Muscle layer of duodenum (tissue), 2 donors: Measurements from ENCODE around the gene MX2.

Source experiments
- H3K27ac ChIP-seq: one replicate; pipeline ENCODE4 v1.7.0; 2013; ENCODE audit warnings: mild to moderate bottlenecking, low read length
- H3K27me3 ChIP-seq: one replicate; pipeline ENCODE4 v1.7.0; 2013; ENCODE audit warnings: low read depth, mild to moderate bottlenecking, control low read depth, low read length
- H3K36me3 ChIP-seq, 2 donors: one replicate each; pipeline ENCODE4 v1.7.0; 2013; ENCODE audit warnings: low read length in 2 of 2, control low read depth in 1 of 2, mild to moderate bottlenecking in 1 of 2; ENCODE audit not compliant: insufficient read depth in 2 of 2, control insufficient read depth in 1 of 2
- H3K4me1 ChIP-seq, 2 donors: one replicate each; pipeline ENCODE4 v1.7.0; 2013; ENCODE audit warnings: low read length in 2 of 2, mild to moderate bottlenecking in 2 of 2, control low read depth in 1 of 2, moderate library complexity in 1 of 2; ENCODE audit not compliant: insufficient read depth in 2 of 2, control insufficient read depth in 1 of 2
- H3K4me3 ChIP-seq, 2 donors: one replicate each; pipeline ENCODE4 v1.7.0; 2013; ENCODE audit warnings: low read length in 2 of 2, low read depth in 1 of 2, mild to moderate bottlenecking in 1 of 2
- H3K9me3 ChIP-seq, 2 donors: one replicate each; pipeline ENCODE4 v1.7.0; 2013; ENCODE audit warnings: low read length in 2 of 2, control low read depth in 1 of 2, mild to moderate bottlenecking in 1 of 2; ENCODE audit not compliant: control insufficient read depth in 1 of 2
- donor health status: healthy.

Gene MX2

GRCh38 chr21:41367945-41368734, 6.3 kb downstream of the MX2 start:
- peaks cover 0 to 12% of the 10 kb centered on the region in 2 donors for H3K4me1 ChIP-seq
- no peak overlapping the region for H3K4me3 ChIP-seq
- H3K27ac ChIP-seq = no peak overlapping the region
- no peaks in the 10 kb centered on the region for H3K27me3 ChIP-seq
- no peaks in the 10 kb centered on the region for H3K9me3 ChIP-seq
- no peaks in the 10 kb centered on the region for H3K36me3 ChIP-seq

- H3K27me3 ChIP-seq = no peaks in the 10 kb centered on the region
- H3K4me1 ChIP-seq = peaks cover 0 to 12% of the 10 kb centered on the region in 2 donors
- no peak overlapping the region for H3K27ac ChIP-seq
- no peaks in the 10 kb centered on the region for H3K9me3 ChIP-seq
- H3K36me3 ChIP-seq = no peaks in the 10 kb centered on the region
- H3K4me3 ChIP-seq = no peak overlapping the region
Observed at GRCh38 chr21:41368735-41369104, 6.9 kb downstream of the MX2 start.

- Histone ChIP-seq H3K27me3 (no peaks in the 10 kb centered on the region), H3K9me3 (no peaks in the 10 kb centered on the region), H3K4me1 (peaks cover 0 to 12% of the 10 kb centered on the region in 2 donors), H3K36me3 (no peaks in the 10 kb centered on the region), H3K4me3 (peak overlapping the region; percentile 30 to 47), H3K27ac (no peak overlapping the region)
Observed at GRCh38 chr21:41369105-41369919, 7.5 kb downstream of the MX2 start.

GRCh38 chr21:41369920-41370839, 8.4 kb downstream of the MX2 start:
- peak overlapping the region; percentile 30 to 37 for H3K4me3 ChIP-seq
- H3K36me3 ChIP-seq = no peaks in the 10 kb centered on the region
- H3K9me3 ChIP-seq = no peaks in the 10 kb centered on the region
- H3K27ac ChIP-seq = no peak overlapping the region
- H3K4me1 ChIP-seq = peaks cover 0 to 12% of the 10 kb centered on the region in 2 donors
- H3K27me3 ChIP-seq = no peaks in the 10 kb centered on the region

DNA sequence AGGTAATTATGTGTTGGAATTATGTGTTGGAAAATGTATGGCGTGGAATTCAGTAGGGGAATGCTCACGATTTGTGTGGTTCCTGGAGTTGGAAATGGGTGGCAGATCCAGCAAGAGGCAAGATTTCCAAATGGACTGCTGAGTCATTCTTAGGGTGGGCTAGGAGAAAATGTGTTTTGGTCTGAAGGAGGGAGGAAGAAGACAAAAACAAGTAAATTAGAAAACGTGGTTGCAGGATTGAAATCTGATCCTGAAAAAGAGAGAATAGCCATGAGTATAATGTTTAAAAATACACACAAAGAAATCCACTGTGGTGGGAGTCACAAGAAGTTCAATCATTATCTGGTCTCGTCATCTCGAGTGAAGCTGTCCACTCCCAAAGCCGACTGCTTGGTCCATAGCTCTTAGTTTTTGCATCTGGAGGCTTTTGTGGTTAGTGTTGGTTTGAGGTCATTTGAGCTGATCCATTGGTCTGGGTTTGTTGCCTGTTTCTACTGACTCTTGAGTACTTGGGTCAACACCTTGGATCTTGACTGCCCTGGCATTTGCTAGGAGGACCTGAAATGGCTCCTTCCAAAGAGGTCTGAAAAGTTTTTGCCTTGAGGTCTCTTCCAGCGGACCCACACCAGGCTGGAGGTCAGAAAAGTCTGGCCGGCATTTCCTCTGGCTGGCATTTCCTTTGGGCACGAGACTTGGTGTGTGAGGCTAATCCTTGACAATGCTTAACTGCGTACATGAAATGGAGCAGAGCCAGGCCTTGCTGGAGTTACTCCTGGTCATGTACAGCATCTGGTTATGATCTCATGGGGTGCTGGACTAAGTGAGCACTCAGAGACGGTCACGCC, 9.2 kb downstream of the MX2 start:
- Histone ChIP-seq H3K27me3 (no peaks in the 10 kb centered on the region), H3K36me3 (no peaks in the 10 kb centered on the region), H3K4me3 (no peak overlapping the region), H3K9me3 (no peaks in the 10 kb centered on the region), H3K4me1 (peaks cover 0 to 12% of the 10 kb centered on the region in 2 donors), H3K27ac (no peak overlapping the region)

DNA sequence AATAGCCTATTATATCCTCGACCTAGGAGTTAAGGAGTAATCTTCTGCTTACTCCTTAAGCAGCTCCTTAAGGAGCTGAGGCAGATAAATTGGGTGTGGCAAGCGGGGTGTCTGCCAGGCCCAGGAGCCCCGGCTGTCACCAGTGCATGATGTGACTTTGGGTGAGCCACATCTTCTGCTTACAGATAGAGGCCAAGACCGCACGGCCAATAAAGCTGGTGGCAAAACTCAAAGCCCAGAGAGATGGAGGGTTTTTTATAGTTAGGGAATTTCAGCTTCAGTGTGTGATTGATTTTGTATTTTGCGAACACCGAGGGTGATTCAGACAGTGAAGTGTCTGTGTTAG, 9.8 kb downstream of the MX2 start:
- no peak overlapping the region for H3K27ac ChIP-seq
- H3K36me3 ChIP-seq = no peaks in the 10 kb centered on the region
- H3K9me3 ChIP-seq = no peaks in the 10 kb centered on the region
- no peak overlapping the region for H3K4me3 ChIP-seq
- H3K27me3 ChIP-seq = no peaks in the 10 kb centered on the region
- peaks cover 0 to 12% of the 10 kb centered on the region in 2 donors for H3K4me1 ChIP-seq

DNA sequence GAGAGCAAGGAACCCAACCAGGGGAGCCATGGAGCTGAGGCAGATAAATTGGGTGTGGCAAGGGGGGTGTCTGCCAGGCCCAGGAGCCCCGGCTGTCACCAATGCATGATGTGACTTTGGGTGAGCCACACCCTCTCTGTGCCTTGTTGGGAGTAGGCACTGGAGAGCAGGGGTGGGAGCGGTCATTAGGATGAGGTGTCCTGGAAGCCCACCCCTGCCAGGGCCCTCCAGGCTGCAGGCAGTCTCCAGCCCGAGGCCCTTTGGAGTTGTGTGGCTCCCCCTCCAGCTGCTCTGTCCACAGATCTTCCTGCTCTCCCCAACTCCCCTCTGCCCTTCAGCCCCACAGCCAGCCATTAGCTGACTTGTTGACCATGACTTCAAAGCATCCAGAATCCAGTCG, 11.4 kb downstream of the MX2 start:
- Histone ChIP-seq H3K27ac (no peak overlapping the region), H3K4me3 (no peak overlapping the region), H3K9me3 (no peaks in the 10 kb centered on the region), H3K36me3 (peaks cover 0 to 9% of the 10 kb centered on the region in 2 donors), H3K4me1 (peaks cover 0 to 12% of the 10 kb centered on the region in 2 donors), H3K27me3 (no peaks in the 10 kb centered on the region)

- H3K27me3 ChIP-seq = no peaks in the 10 kb centered on the region
- H3K27ac ChIP-seq = no peak overlapping the region
- H3K9me3 ChIP-seq = no peaks in the 10 kb centered on the region
Observed at GRCh38 chr21:41373763-41374162, 11.9 kb downstream of the MX2 start.

DNA sequence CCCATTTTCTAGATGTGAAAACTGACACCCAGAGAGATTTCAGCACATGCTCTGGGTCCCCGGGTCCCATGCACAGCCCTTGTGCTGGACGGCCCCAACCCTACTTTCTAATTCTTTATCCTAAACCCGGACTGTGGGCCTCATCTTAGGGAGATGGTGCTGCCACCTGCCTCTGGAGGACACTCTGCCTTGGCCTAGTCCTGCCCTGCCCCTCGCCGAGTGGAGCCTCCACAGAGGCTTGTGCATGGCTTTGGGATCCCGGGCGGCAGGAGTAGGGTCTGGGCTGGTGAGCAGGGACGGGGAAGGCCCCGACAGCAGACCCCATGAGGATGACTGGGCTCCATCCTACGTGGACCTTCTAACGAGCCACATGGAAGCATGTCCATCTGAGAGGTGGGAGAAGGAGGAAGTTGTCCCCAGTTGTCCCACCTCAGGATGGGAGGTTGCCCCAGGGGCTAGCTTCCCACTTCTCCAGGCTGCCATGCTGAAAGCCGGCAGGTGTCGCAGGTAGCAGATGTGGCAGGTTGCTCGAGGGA, 12.4 kb downstream of the MX2 start:
- H3K4me1 ChIP-seq = peaks cover 0 to 5% of the 10 kb centered on the region in 2 donors
- no peaks in the 10 kb centered on the region for H3K9me3 ChIP-seq
- H3K4me3 ChIP-seq = no peak overlapping the region
- no peak overlapping the region for H3K27ac ChIP-seq
- H3K27me3 ChIP-seq = no peaks in the 10 kb centered on the region
- peaks cover 0 to 13% of the 10 kb centered on the region in 2 donors for H3K36me3 ChIP-seq

More at GRCh38 chr21:41373763-41374162, 11.9 kb downstream of the MX2 start:
- H3K4me1 ChIP-seq = peaks cover 0 to 10% of the 10 kb centered on the region in 2 donors
- peaks cover 0 to 9% of the 10 kb centered on the region in 2 donors for H3K36me3 ChIP-seq
- no peak overlapping the region for H3K4me3 ChIP-seq

DNA sequence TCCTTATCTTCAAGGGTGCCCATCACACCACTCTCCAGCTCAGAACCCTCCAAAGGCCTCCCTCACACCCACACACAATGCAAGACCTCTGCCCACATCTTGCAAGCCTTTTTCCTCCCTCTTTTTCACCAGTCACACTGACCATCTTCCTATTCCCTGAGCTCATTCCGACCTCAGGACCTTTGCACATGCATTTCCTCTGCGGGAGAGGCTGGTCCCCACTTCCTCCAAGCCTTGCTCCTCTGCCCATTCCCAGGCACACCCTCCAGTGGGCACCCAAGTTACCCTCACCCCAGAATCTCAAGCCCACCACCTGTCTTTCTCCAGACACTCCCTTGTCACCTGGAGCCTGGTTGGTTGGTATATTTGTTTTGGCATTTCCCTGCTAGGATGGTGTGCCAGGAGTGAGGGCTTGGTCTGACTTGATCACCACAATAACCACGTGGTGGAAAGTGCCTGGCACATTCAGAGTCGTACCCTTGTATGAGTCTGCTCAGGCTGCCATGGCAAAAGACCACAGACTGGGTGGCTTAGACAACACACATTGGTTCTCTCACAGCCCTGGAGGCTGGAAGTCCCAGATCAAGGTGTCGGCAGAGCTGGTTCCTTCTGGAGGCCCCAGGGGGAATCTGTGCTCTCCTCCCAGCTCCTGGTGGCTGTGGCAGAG, 13.2 kb downstream of the MX2 start:
- peaks cover 0 to 3% of the 10 kb centered on the region in 2 donors for H3K4me1 ChIP-seq
- H3K9me3 ChIP-seq = no peaks in the 10 kb centered on the region
- peaks cover 0 to 19% of the 10 kb centered on the region in 2 donors for H3K36me3 ChIP-seq
- no peaks in the 10 kb centered on the region for H3K27me3 ChIP-seq
- H3K27ac ChIP-seq = no peak overlapping the region
- H3K4me3 ChIP-seq = no peak overlapping the region
